ENCODE measurements around the gene FCRLB.
A peak's percentile ranks its signal among the peaks of the same experiment; 100 is the strongest.

Gene FCRLB

DNA sequence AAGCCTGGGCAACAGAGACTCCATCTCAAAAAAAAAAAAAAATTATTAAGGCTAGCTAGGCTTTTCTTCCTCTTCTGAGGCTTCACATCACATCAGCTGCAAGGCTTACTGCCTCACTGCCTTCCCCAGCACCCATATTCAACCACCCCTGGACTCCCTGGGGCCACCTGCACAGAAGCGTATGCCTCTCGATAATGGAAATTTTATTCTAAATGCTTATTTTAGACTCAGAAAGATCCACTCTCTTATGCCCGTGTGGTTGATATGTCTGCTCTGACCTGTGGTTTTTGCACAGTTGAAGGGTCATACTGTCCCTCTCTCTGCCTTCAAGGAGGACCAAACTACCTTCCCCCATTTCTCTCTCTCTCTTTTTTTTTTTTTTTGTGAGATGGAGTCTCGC lies 15.8 kb upstream of the FCRLB start:
- Histone ChIP-seq H3K4me3 (ENCODE audit: low read length) (no peak overlapping the region), H3K36me3 (replicated peaks; ENCODE audit: insufficient read depth, low read length) (no peaks in the 10 kb centered on the region), H2AFZ (ENCODE audit: low read length) (no peak overlapping the region), H3K4me2 (ENCODE audit: low read depth, low read length) (no peak overlapping the region), H3K27ac (ENCODE audit: low read length) (no peak overlapping the region), H3K4me1 (ENCODE audit: low read length) (peaks cover 23% of the 10 kb centered on the region), H3K9me3 (replicated peaks; ENCODE audit: insufficient read depth, low read length) (no peaks in the 10 kb centered on the region), H3F3A (ENCODE audit: insufficient read depth, low read length) (peaks cover 8% of the 10 kb centered on the region; the same call in 1 of the 2 replicates), H3K9ac (ENCODE audit: low read length) (no peak overlapping the region), H4K20me1 (ENCODE audit: insufficient read depth, low read length) (no peaks in the 10 kb centered on the region), H3K27me3 (replicated peaks; ENCODE audit: insufficient read depth, low read length) (no peaks in the 10 kb centered on the region), H3K9me2 (replicated peaks; ENCODE audit: insufficient read depth, low read length) (no peaks in the 10 kb centered on the region), H3K79me2 (ENCODE audit: low read length) (no peaks in the 10 kb centered on the region)
- DNase-seq, result no peak
- TF ChIP-seq EZH2 (optimal IDR thresholded peaks at IDR 0.05; ENCODE audit: low read depth, low read length), result no peak
- TF ChIP-seq EZH2phosphoT487 (IDR thresholded peaks at IDR 0.05; ENCODE audit: low read length), result no peak
- TF ChIP-seq, protein P1, sequence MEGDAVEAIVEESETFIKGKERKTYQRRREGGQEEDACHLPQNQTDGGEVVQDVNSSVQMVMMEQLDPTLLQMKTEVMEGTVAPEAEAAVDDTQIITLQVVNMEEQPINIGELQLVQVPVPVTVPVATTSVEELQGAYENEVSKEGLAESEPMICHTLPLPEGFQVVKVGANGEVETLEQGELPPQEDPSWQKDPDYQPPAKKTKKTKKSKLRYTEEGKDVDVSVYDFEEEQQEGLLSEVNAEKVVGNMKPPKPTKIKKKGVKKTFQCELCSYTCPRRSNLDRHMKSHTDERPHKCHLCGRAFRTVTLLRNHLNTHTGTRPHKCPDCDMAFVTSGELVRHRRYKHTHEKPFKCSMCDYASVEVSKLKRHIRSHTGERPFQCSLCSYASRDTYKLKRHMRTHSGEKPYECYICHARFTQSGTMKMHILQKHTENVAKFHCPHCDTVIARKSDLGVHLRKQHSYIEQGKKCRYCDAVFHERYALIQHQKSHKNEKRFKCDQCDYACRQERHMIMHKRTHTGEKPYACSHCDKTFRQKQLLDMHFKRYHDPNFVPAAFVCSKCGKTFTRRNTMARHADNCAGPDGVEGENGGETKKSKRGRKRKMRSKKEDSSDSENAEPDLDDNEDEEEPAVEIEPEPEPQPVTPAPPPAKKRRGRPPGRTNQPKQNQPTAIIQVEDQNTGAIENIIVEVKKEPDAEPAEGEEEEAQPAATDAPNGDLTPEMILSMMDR (IDR thresholded peaks at IDR 0.05; ENCODE audit: low read length), result no peak

DNA sequence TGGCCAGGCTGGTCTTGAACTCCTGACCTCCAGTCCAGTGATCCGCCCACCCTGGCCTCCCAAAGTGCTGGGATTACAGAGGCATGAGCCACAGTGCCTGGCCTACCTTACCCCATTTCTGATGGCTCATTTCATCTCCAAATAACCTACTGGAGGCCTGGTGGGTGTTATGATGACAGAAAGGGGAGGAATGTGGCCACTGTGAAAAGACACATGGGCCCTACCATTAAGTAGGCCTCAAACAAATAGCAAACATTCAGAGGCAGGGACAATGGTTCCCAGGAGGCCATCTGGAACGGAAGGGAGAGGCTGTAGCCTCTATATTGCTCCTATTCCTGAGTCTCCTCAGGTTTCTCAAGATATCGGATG lies 15.2 kb upstream of the FCRLB start:
- no peak for DNase-seq

DNA sequence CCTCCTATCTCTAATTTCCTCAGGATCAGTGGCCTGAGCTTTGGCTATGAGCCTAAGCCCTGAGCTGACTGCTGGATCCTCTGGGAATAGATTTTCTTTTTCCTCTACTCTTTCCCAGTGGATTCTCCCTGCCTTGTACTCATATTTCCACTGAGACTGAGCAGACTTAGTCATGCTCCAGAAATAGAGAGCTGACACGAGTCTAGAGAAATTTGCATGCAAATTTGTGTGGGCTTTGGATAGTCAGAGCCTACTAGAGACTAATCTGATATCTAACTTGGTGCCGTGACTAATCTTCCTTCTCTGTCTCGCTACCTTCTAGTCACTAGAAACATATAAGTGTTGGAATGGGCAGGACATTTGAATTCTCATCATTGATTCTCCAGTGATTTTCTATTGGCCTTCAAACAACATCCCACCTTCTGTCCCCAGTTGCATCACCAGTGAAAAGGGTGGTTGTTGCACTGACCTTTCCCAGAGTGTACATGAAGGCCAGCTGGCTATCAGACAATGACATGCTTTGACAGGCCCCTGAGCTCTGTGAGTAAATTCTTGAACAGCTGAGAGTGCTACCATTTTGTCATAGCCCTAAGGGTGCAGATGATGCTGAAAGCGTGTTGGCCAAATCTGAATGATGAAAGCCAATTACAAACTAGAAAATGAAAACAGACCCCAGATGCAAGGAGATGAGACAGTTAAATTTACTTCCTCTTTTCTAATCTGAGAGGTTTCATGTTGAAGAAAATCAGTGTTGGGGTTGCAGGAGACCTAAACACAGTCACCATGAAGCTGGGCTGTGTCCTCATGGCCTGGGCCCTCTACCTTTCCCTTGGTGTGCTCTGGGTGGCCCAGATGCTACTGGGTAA lies 14.6 kb upstream of the FCRLB start, which contains the start of gene FCRLA:
TSS of gene FCRLA (plus strand) at position 748 of the 866 bp plus-strand sequence. CDS start at position 784, 36 bp downstream.
- H2AFZ ChIP-seq (ENCODE audit: low read length), result peak within 1 kb of the TSS; percentile 34
- H3F3A ChIP-seq (ENCODE audit: insufficient read depth, low read length), result peaks cover 8% of the 10 kb centered on the region; the same call in 1 of the 2 replicates
- H3K4me2 ChIP-seq (ENCODE audit: low read depth, low read length), result peak within 1 kb of the TSS; percentile 54
- DNase-seq, result peak; percentile 58
- peaks cover 23% of the 10 kb centered on the region for H3K4me1 ChIP-seq (ENCODE audit: low read length)
- no peak within 1 kb of the TSS for H3K9ac ChIP-seq (ENCODE audit: low read length)
- no peaks in the 10 kb centered on the region for H3K27me3 ChIP-seq (replicated peaks; ENCODE audit: insufficient read depth, low read length)
- no peaks in the 10 kb centered on the region for H3K36me3 ChIP-seq (replicated peaks; ENCODE audit: insufficient read depth, low read length)
- H3K4me3 ChIP-seq (ENCODE audit: low read length), result no peak within 1 kb of the TSS
- TF ChIP-seq, protein P1 (IDR thresholded peaks at IDR 0.05; ENCODE audit: low read length), result no peak
- H3K9me2 ChIP-seq (replicated peaks; ENCODE audit: insufficient read depth, low read length), result no peaks in the 10 kb centered on the region
- H3K9me3 ChIP-seq (replicated peaks; ENCODE audit: insufficient read depth, low read length), result no peaks in the 10 kb centered on the region
- H4K20me1 ChIP-seq (ENCODE audit: insufficient read depth, low read length), result no peaks in the 10 kb centered on the region
- peak within 1 kb of the TSS; percentile 70 for H3K27ac ChIP-seq (ENCODE audit: low read length)
- no peaks in the 10 kb centered on the region for H3K79me2 ChIP-seq (ENCODE audit: low read length)

More for the DNA sequence above, 15.2 kb upstream of the FCRLB start:
- H4K20me1 ChIP-seq (ENCODE audit: insufficient read depth, low read length), result no peaks in the 10 kb centered on the region
- no peak overlapping the region for H3K9ac ChIP-seq (ENCODE audit: low read length)
- peak overlapping the region; percentile 70; the same call in 1 of the 2 replicates for H3K27ac ChIP-seq (ENCODE audit: low read length)
- H3K9me3 ChIP-seq (replicated peaks; ENCODE audit: insufficient read depth, low read length), result no peaks in the 10 kb centered on the region
- no peaks in the 10 kb centered on the region for H3K9me2 ChIP-seq (replicated peaks; ENCODE audit: insufficient read depth, low read length)
- H3K4me1 ChIP-seq (ENCODE audit: low read length), result peaks cover 23% of the 10 kb centered on the region
- TF ChIP-seq EZH2phosphoT487 (IDR thresholded peaks at IDR 0.05; ENCODE audit: low read length) (no peak), EZH2 (optimal IDR thresholded peaks at IDR 0.05; ENCODE audit: low read depth, low read length) (no peak)
- TF ChIP-seq, protein P1 (IDR thresholded peaks at IDR 0.05; ENCODE audit: low read length), result no peak
- peak overlapping the region; percentile 54 for H3K4me2 ChIP-seq (ENCODE audit: low read depth, low read length)
- no peaks in the 10 kb centered on the region for H3K27me3 ChIP-seq (replicated peaks; ENCODE audit: insufficient read depth, low read length)
- H3K79me2 ChIP-seq (ENCODE audit: low read length), result no peaks in the 10 kb centered on the region
- H3K4me3 ChIP-seq (ENCODE audit: low read length), result no peak overlapping the region
- H3K36me3 ChIP-seq (replicated peaks; ENCODE audit: insufficient read depth, low read length), result no peaks in the 10 kb centered on the region
- peak overlapping the region; percentile 34; the same call in 1 of the 2 replicates for H2AFZ ChIP-seq (ENCODE audit: low read length)
- H3F3A ChIP-seq (ENCODE audit: insufficient read depth, low read length), result peaks cover 8% of the 10 kb centered on the region; the same call in 1 of the 2 replicates
